SK-N-SH (cell line): Measurements from ENCODE around the gene VGLL3. TPM values are rescaled to one million over a fixed set of nuclear protein-coding genes. Genes with fewer than 3 reads are reported as not detected.

Experiments
- CTCF ChIA-PET: fragments of 300-600, 350-600 bp; formaldehyde crosslinking; extraction: SDS; loops from one replicate; lab custom pipeline; 2021; lab: Yijun Ruan, JAX
- POLR2A ChIA-PET: fragments of 350-600 bp; sonication (Branson Sonifier 250); formaldehyde crosslinking; extraction: SDS; loops from one replicate; lab custom pipeline; 2020; ENCODE audit warnings: antibody characterized with exemption, inconsistent platforms; lab: Yijun Ruan, JAX
- DNase-seq: peaks from one replicate; pipeline ENCODE4 v3.0.0; 2012
- H2AFZ ChIP-seq: fragments of 200-600 bp; sonication (generic); 2 replicates; pipeline ENCODE4 v1.8.1; 2016; ENCODE audit warnings: antibody characterized with exemption, mild to moderate bottlenecking, low read depth
- H3F3A ChIP-seq: fragments of 200-600 bp; sonication (generic); replicated peaks from 2 replicates; pipeline ENCODE3; 2016; ENCODE audit warnings: antibody characterized with exemption, mild to moderate bottlenecking; ENCODE audit not compliant: insufficient read depth
- H3K27ac ChIP-seq, 2 experiments: fragments of 200-500 bp in 1 of 2; fragments of 200-600 bp in 1 of 2; sonication (Bioruptor generic) in 1 of 2; sonication (generic), shearing (Covaris generic) in 1 of 2; 2 replicates each; pipeline versions ENCODE4 v1.5.1 to v1.6.1; 2014 to 2016; ENCODE audit warnings: low read depth in 2 of 2, inconsistent platforms in 1 of 2, low read length in 1 of 2, mild to moderate bottlenecking in 1 of 2, mixed read lengths in 1 of 2
- H3K27me3 ChIP-seq: fragments of 200-600 bp; sonication (generic), shearing (Covaris generic); 2 replicates; pipeline ENCODE4 v1.6.1; 2016; ENCODE audit warnings: mixed run types; ENCODE audit not compliant: insufficient read depth
- H3K36me3 ChIP-seq, 2 experiments: fragments of 200-500 bp in 1 of 2; fragments of 200-600 bp in 1 of 2; sonication (Bioruptor generic) in 1 of 2; sonication (generic) in 1 of 2; replicated peaks in 1 of 2; 2 replicates each; pipeline versions ENCODE3 to v1.5.1; 2014 to 2016; ENCODE audit warnings: low read length in 1 of 2, mild to moderate bottlenecking in 1 of 2; ENCODE audit not compliant: insufficient read depth in 2 of 2, control insufficient read depth in 1 of 2
- H3K4me1 ChIP-seq, 2 experiments: fragments of 200-500 bp in 1 of 2; fragments of 200-600 bp in 1 of 2; sonication (Bioruptor generic) in 1 of 2; sonication (generic), shearing (Covaris generic) in 1 of 2; 2 replicates each; pipeline versions ENCODE4 v1.5.1 to v1.6.1; 2014 to 2016; ENCODE audit warnings: low read depth in 1 of 2, low read length in 1 of 2, mixed run types in 1 of 2; ENCODE audit not compliant: insufficient read depth in 2 of 2, control insufficient read depth in 1 of 2
- H3K4me2 ChIP-seq: fragments of 200-600 bp; sonication (generic), shearing (Covaris generic); 2 replicates; pipeline ENCODE4 v1.6.1; 2017; ENCODE audit warnings: mixed run types
- H3K4me3 ChIP-seq, 2 experiments: fragments of 200-500 bp in 1 of 2; fragments of 200-600 bp in 1 of 2; sonication (Bioruptor generic) in 1 of 2; sonication (generic), shearing (Covaris generic) in 1 of 2; 2 replicates each; pipeline versions ENCODE4 v1.5.1 to v1.8.1; 2014 to 2016; ENCODE audit warnings: low read depth in 2 of 2, inconsistent platforms in 1 of 2, low read length in 1 of 2, mild to moderate bottlenecking in 1 of 2, mixed read lengths in 1 of 2, moderate library complexity in 1 of 2
- H3K79me2 ChIP-seq: fragments of 200-600 bp; sonication (generic); 2 replicates; pipeline ENCODE4 v1.8.1; 2017; ENCODE audit warnings: mild to moderate bottlenecking; ENCODE audit not compliant: insufficient read depth
- H3K9ac ChIP-seq: fragments of 200-600 bp; sonication (generic); 2 replicates; pipeline ENCODE4 v1.6.1; 2017; ENCODE audit warnings: mixed run types
- H3K9me2 ChIP-seq: fragments of 200-600 bp; sonication (generic); 2 replicates; pipeline ENCODE4 v1.6.1; 2017; ENCODE audit warnings: mixed run types
- H3K9me3 ChIP-seq: fragments of 200-600 bp; sonication (generic); 2 replicates; pipeline ENCODE4 v1.6.1; 2017; ENCODE audit warnings: mixed run types, mild to moderate bottlenecking, moderate library complexity
- H4K20me1 ChIP-seq: fragments of 200-600 bp; sonication (generic); 2 replicates; pipeline ENCODE4 v1.6.1; 2017; ENCODE audit warnings: mild to moderate bottlenecking, mixed run types; ENCODE audit not compliant: insufficient read depth
- CTCF ChIP-seq: fragments of 200-600 bp; sonication (generic); IDR thresholded peaks from 2 replicates; pipeline ENCODE4 v1.6.1; 2017; ENCODE audit warnings: antibody characterized with exemption, mild to moderate bottlenecking, moderate library complexity
- GABPA ChIP-seq: IDR thresholded peaks from 2 replicates; pipeline ENCODE4 v1.4.0; 2012; ENCODE audit warnings: low read depth, mild to moderate bottlenecking
- IRF3 ChIP-seq: fragments of 150-350 bp; IDR thresholded peaks from 2 replicates; pipeline ENCODE4 v1.6.1; 2016; ENCODE audit warnings: mild to moderate bottlenecking, low read depth, low read length
- MXI1 ChIP-seq: IDR thresholded peaks from 2 replicates; pipeline ENCODE4 v1.6.1; 2012; ENCODE audit warnings: mild to moderate bottlenecking, low read depth, low read length, improper control_type of control experiment
- NFIC ChIP-seq: IDR thresholded peaks from 2 replicates; pipeline ENCODE4 v1.4.0; 2012; ENCODE audit warnings: borderline replicate concordance
- RCOR1 ChIP-seq: fragments of 150-350 bp; IDR thresholded peaks from 2 replicates; pipeline ENCODE4 v1.6.1; 2017; ENCODE audit warnings: antibody characterized with exemption, low read length
- RFX5 ChIP-seq: IDR thresholded peaks from 2 replicates; pipeline ENCODE4 v1.6.1; 2012; ENCODE audit warnings: mild to moderate bottlenecking, improper control_type of control experiment, low read length
- RXRA ChIP-seq: IDR thresholded peaks from 2 replicates; pipeline ENCODE4 v1.4.0; 2012; ENCODE audit warnings: low read depth, mild to moderate bottlenecking, borderline replicate concordance
- TEAD4 ChIP-seq: IDR thresholded peaks from 2 replicates; pipeline ENCODE4 v1.4.0; 2012; ENCODE audit warnings: mild to moderate bottlenecking, borderline replicate concordance; ENCODE audit not compliant: insufficient read depth
- ZBTB33 ChIP-seq: IDR thresholded peaks from 2 replicates; pipeline ENCODE4 v1.4.0; 2012; ENCODE audit warnings: low read depth, borderline replicate concordance
- WGBS: methylation state at CpG from one replicate; pipeline ENCODE4 v1.1.6; 2017; ENCODE audit warnings: low lambda C conversion rate; 5-methylcytosine and 5-hydroxymethylcytosine counted together
- polyA plus RNA-seq, 3 experiments: library from polyadenylated mRNA; depleted of rRNA; stranded (reverse); fragments of >200 nt; gene quantifications; 2 replicates each; pipeline ENCODE4 v1.2.3, GENCODE V29; 2012

Gene VGLL3
- polyA plus RNA-seq, 1 of the 3 experiments (the other 2 are of a cell fraction) = not detected

- CTCF ChIA-PET = no interaction called here
- H3K27ac ChIP-seq = no peak overlapping the region
- no peaks in the 10 kb centered on the region for H3F3A ChIP-seq
- H4K20me1 ChIP-seq = no peaks in the 10 kb centered on the region
- H3K79me2 ChIP-seq = no peaks in the 10 kb centered on the region
- WGBS = 10% methylated on average over 2 of the region's 2 CpGs
- TF ChIP-seq RCOR1 = no peak
- TF ChIP-seq GABPA = no peak
- TF ChIP-seq TEAD4 = no peak
- no peak for TF ChIP-seq NFIC
- TF ChIP-seq MXI1 = no peak
- TF ChIP-seq IRF3 = no peak
- no peak for TF ChIP-seq ZBTB33
- no peak for TF ChIP-seq RXRA
- TF ChIP-seq, all 33 proteins: peak for 0
- no peak overlapping the region for H3K4me2 ChIP-seq
- DNase-seq = no peak
- H3K9me2 ChIP-seq = no peaks in the 10 kb centered on the region
- no peak overlapping the region for H3K4me3 ChIP-seq
- H3K36me3 ChIP-seq = no peaks in the 10 kb centered on the region
- POLR2A ChIA-PET = no interaction called here
- H2AFZ ChIP-seq = no peak overlapping the region
- no peaks in the 10 kb centered on the region for H3K9me3 ChIP-seq
- no peak overlapping the region for H3K9ac ChIP-seq
- no peaks in the 10 kb centered on the region for H3K4me1 ChIP-seq
- no peaks in the 10 kb centered on the region for H3K27me3 ChIP-seq
Observed at GRCh38 chr3:87009271-87009670, 18.3 kb upstream of the VGLL3 start.

- no peak for DNase-seq
- WGBS = 13% methylated on average over 4 of the region's 4 CpGs
- CTCF ChIA-PET = interaction anchor here (1.3 to 1.4 kb wide), 2 partner anchors 13 to 96 kb away, joined by 3 read pairs; no protein-coding TSS in a partner anchor
Observed at GRCh38 chr3:87006844-87007439, 16.0 kb upstream of the VGLL3 start.

More at GRCh38 chr3:87006844-87007439, 16.0 kb upstream of the VGLL3 start:
- Histone ChIP-seq H3K9me3 (no peaks in the 10 kb centered on the region), H3K4me1 (no peaks in the 10 kb centered on the region), H3K36me3 (no peaks in the 10 kb centered on the region), H2AFZ (no peak overlapping the region), H3K9ac (no peak overlapping the region), H3K4me2 (no peak overlapping the region), H3K79me2 (no peaks in the 10 kb centered on the region), H4K20me1 (no peaks in the 10 kb centered on the region), H3K27me3 (no peaks in the 10 kb centered on the region), H3K4me3 (no peak overlapping the region), H3K9me2 (no peaks in the 10 kb centered on the region), H3F3A (no peaks in the 10 kb centered on the region), H3K27ac (no peak overlapping the region)
- POLR2A ChIA-PET = no interaction called here
- TF ChIP-seq RFX5 (no peak), CTCF (peak; percentile 56)
